IPS-20b (cell line): ENCODE data around the gene RNF11.

ENCODE experiments used
- H3K27ac ChIP-seq: one replicate; pipeline ENCODE4 v1.5.1; 2013; ENCODE audit warnings: low read length
- H3K27me3 ChIP-seq: 2 replicates; pipeline ENCODE4 v1.6.1; 2013; ENCODE audit warnings: mild to moderate bottlenecking, low read length, inconsistent platforms; ENCODE audit not compliant: insufficient read depth
- H3K36me3 ChIP-seq: 2 replicates; pipeline ENCODE4 v1.6.1; 2013; ENCODE audit warnings: low read depth, mild to moderate bottlenecking, inconsistent platforms, low read length, moderate library complexity; ENCODE audit not compliant: insufficient read depth
- H3K4me1 ChIP-seq: 2 replicates; pipeline ENCODE4 v1.6.1; 2013; ENCODE audit warnings: mild to moderate bottlenecking, control low read depth, inconsistent platforms, low read length, moderate library complexity; ENCODE audit not compliant: insufficient read depth
- H3K4me3 ChIP-seq: 2 replicates; pipeline ENCODE4 v1.5.1; 2013; ENCODE audit warnings: mild to moderate bottlenecking, low read length, inconsistent platforms
- H3K9ac ChIP-seq: 2 replicates; pipeline ENCODE4 v1.6.1; 2013; ENCODE audit warnings: low read depth, mild to moderate bottlenecking, inconsistent platforms, low read length, moderate library complexity
- H3K9me3 ChIP-seq: 2 replicates; pipeline ENCODE4 v1.6.1; 2013; ENCODE audit warnings: mild to moderate bottlenecking, low read depth, low read length, inconsistent platforms; ENCODE audit not compliant: insufficient read depth

Gene RNF11

GRCh38 chr1:51235673-51236530 lies at the start of gene RNF11:
Gene RNF11, plus strand, starts transcription at chr1:51236273. Its CDS starts 484 bp downstream, at chr1:51236757.
- peak within 1 kb of the TSS; percentile 98 for H3K4me3 ChIP-seq
- peak within 1 kb of the TSS; percentile 91 for H3K9ac ChIP-seq
- peak within 1 kb of the TSS; percentile 96 for H3K27ac ChIP-seq
- H3K27me3 ChIP-seq = peaks cover 11% of the 10 kb centered on the region; the same call in 1 of the 2 replicates
- no peaks in the 10 kb centered on the region for H3K9me3 ChIP-seq
- no peaks in the 10 kb centered on the region for H3K36me3 ChIP-seq
- H3K4me1 ChIP-seq = peaks cover 2% of the 10 kb centered on the region; the same call in 1 of the 2 replicates

- Histone ChIP-seq H3K4me1 (no peaks in the 10 kb centered on the region), H3K27me3 (no peaks in the 10 kb centered on the region), H3K36me3 (no peaks in the 10 kb centered on the region), H3K27ac (no peak overlapping the region), H3K9ac (no peak overlapping the region), H3K9me3 (no peaks in the 10 kb centered on the region), H3K4me3 (no peak overlapping the region)
These were observed 47.8 kb upstream of the RNF11 start for GRCh38 chr1:51188230-51188629.

- no peaks in the 10 kb centered on the region for H3K36me3 ChIP-seq
- H3K9me3 ChIP-seq = no peaks in the 10 kb centered on the region
- no peak overlapping the region for H3K27ac ChIP-seq
- H3K27me3 ChIP-seq = no peaks in the 10 kb centered on the region
- no peak overlapping the region for H3K4me3 ChIP-seq
- H3K4me1 ChIP-seq = no peaks in the 10 kb centered on the region
- H3K9ac ChIP-seq = no peak overlapping the region
These were observed 46.5 kb upstream of the RNF11 start for GRCh38 chr1:51189421-51190073.

- Histone ChIP-seq H3K4me3 (no peak overlapping the region), H3K27ac (no peak overlapping the region), H3K9me3 (no peaks in the 10 kb centered on the region), H3K4me1 (no peaks in the 10 kb centered on the region), H3K27me3 (no peaks in the 10 kb centered on the region), H3K9ac (no peak overlapping the region), H3K36me3 (no peaks in the 10 kb centered on the region)
These were observed 45.1 kb upstream of the RNF11 start for GRCh38 chr1:51190961-51191360.

GRCh38 chr1:51192213-51192843 lies 43.7 kb upstream of the RNF11 start:
- Histone ChIP-seq H3K4me1 (no peaks in the 10 kb centered on the region), H3K27me3 (no peaks in the 10 kb centered on the region), H3K27ac (no peak overlapping the region), H3K4me3 (no peak overlapping the region), H3K9me3 (no peaks in the 10 kb centered on the region), H3K9ac (no peak overlapping the region), H3K36me3 (no peaks in the 10 kb centered on the region)

- no peaks in the 10 kb centered on the region for H3K9me3 ChIP-seq
- no peaks in the 10 kb centered on the region for H3K27me3 ChIP-seq
- H3K27ac ChIP-seq = no peak overlapping the region
- H3K36me3 ChIP-seq = no peaks in the 10 kb centered on the region
- H3K4me1 ChIP-seq = no peaks in the 10 kb centered on the region
- no peak overlapping the region for H3K4me3 ChIP-seq
- H3K9ac ChIP-seq = no peak overlapping the region
These were observed 42.5 kb upstream of the RNF11 start for GRCh38 chr1:51193564-51193963.

- Histone ChIP-seq H3K4me3 (no peak overlapping the region), H3K27me3 (no peaks in the 10 kb centered on the region), H3K27ac (no peak overlapping the region), H3K9ac (no peak overlapping the region), H3K36me3 (no peaks in the 10 kb centered on the region), H3K4me1 (no peaks in the 10 kb centered on the region), H3K9me3 (no peaks in the 10 kb centered on the region)
These were observed 32.8 kb upstream of the RNF11 start for GRCh38 chr1:51203121-51203873.

- Histone ChIP-seq H3K27me3 (no peaks in the 10 kb centered on the region), H3K9me3 (no peaks in the 10 kb centered on the region), H3K36me3 (no peaks in the 10 kb centered on the region), H3K27ac (no peak overlapping the region), H3K4me1 (no peaks in the 10 kb centered on the region), H3K4me3 (no peak overlapping the region), H3K9ac (no peak overlapping the region)
These were observed 32.2 kb upstream of the RNF11 start for GRCh38 chr1:51203874-51204245.

GRCh38 chr1:51210055-51210454 lies 26.0 kb upstream of the RNF11 start:
- Histone ChIP-seq H3K27ac (no peak overlapping the region), H3K4me1 (no peaks in the 10 kb centered on the region), H3K9me3 (no peaks in the 10 kb centered on the region)

GRCh38 chr1:51210676-51211075 lies 25.4 kb upstream of the RNF11 start:
- Histone ChIP-seq H3K36me3 (no peaks in the 10 kb centered on the region), H3K9ac (no peak overlapping the region), H3K9me3 (no peaks in the 10 kb centered on the region), H3K4me1 (no peaks in the 10 kb centered on the region), H3K4me3 (no peak overlapping the region), H3K27ac (no peak overlapping the region), H3K27me3 (no peaks in the 10 kb centered on the region)

More at GRCh38 chr1:51210055-51210454, 26.0 kb upstream of the RNF11 start:
- Histone ChIP-seq H3K27me3 (no peaks in the 10 kb centered on the region), H3K9ac (no peak overlapping the region), H3K36me3 (no peaks in the 10 kb centered on the region), H3K4me3 (no peak overlapping the region)

- no peaks in the 10 kb centered on the region for H3K4me1 ChIP-seq
- H3K27ac ChIP-seq = no peak overlapping the region
- H3K9ac ChIP-seq = no peak overlapping the region
- H3K9me3 ChIP-seq = no peaks in the 10 kb centered on the region
- no peaks in the 10 kb centered on the region for H3K36me3 ChIP-seq
- H3K27me3 ChIP-seq = no peaks in the 10 kb centered on the region
- H3K4me3 ChIP-seq = no peak overlapping the region
These were observed 21.4 kb upstream of the RNF11 start for GRCh38 chr1:51214615-51215131.
